Dedifferentiated amniotic fluid mesenchymal stem cell (primary cell): ENCODE results near the gene SCAMP5.

Experiments used
- DNase-seq: peaks from one replicate; pipeline ENCODE4 v3.0.0-alpha.2; 2016; ENCODE audit errors: extremely low spot score

SCAMP5 gene

DNA sequence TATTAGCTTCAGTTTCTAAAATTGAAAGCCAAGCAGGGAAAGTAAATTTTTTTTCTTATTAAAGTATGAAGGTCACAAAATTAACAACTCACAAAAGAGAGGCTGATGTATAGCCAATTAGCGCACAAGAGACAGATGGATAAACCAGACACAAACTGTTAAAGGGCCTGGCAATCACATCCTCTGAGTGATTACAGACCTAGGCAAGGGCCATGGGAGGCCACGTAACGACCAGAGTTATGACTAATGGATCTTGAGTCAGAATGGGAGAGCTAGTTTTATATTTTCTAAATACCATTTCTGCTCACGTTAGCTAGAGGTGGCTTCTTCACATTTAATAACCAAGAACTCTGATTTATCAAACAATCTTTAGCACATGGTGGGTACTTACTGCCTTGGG, 17.8 kb upstream of the SCAMP5 start:
- DNase-seq, result no peak

DNA sequence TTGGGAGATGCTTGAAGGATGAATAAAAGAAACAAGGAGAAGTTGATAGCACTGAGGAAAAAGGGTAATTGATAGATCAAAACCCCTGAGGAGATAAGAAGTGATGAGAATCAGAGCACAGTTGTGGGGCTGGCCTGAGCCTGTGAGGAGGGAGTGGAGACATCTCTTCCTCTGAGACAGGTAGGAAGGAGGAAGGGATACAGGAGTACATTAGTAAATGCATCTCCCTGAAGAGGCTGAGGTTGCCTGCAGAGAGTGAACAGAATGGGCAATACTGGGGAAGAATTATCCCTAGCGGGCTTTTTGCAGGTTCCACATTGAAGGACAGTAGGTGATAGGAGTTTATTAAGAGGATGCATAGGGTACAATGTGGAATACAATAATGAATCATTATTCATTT, 17.3 kb upstream of the SCAMP5 start:
- DNase-seq, result no peak

DNA sequence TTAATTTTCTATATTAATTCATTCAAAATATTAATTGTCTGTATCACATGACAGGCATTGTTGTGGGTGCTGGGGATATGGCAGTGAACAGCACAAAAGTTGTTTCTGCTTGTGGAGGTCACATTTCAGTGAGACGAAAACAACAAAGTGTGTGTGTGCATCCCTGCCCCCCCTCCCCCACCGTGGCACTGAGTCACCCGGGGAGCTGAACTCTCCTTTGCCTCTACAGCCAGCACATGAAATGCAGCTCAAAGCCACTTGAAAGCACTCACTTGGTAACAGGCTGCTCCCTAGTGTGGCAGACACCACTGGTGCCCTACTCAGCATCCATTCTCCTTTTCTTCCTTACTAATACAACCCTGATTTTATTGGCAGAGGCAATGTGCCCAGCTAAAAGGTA, 16.9 kb upstream of the SCAMP5 start:
- no peak for DNase-seq

DNA sequence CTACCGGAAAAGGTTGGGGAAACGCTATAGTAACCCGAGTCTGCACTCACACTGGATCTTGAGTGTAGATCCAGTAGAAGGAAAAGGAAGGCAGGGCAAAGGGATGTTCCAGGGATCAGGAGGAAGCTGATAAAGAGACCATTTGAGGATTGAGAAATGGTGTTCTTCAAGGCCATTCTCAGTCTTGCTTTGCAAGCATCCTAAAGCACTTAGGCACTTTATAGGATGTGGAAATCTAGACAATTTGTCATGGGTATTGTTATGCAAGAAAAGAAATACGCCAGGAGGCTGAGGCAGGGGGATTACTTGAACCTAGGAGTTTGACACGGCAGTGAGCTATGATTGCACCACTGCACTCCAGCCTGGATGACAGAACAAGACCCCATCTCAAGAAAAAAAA, 13.2 kb upstream of the SCAMP5 start:
- DNase-seq, result no peak

DNA sequence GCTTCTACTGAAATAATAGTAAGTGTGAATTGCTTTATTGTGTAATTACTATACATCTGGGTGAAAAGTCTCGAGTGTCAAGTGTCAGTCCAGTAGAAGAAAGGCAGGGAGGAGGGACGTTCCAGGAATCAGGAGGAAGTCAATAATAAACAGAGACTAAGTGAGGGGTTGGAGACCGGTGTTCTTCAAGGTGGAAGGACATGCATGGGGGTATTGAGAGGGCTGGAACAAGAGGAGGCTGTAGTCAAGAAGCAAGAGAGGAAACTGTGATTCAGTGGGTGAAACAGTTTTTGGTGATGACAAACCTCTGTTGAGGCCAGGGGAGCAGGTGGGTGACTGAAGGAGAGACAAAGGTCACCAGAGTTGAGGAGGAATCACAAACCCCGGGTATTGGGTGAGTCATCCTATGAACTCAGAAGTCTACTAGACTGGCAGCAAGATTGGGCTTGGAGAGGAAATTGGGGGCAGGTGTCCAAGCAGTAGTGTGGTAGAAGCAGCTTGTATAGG, 11.6 kb upstream of the SCAMP5 start:
- no peak for DNase-seq

DNA sequence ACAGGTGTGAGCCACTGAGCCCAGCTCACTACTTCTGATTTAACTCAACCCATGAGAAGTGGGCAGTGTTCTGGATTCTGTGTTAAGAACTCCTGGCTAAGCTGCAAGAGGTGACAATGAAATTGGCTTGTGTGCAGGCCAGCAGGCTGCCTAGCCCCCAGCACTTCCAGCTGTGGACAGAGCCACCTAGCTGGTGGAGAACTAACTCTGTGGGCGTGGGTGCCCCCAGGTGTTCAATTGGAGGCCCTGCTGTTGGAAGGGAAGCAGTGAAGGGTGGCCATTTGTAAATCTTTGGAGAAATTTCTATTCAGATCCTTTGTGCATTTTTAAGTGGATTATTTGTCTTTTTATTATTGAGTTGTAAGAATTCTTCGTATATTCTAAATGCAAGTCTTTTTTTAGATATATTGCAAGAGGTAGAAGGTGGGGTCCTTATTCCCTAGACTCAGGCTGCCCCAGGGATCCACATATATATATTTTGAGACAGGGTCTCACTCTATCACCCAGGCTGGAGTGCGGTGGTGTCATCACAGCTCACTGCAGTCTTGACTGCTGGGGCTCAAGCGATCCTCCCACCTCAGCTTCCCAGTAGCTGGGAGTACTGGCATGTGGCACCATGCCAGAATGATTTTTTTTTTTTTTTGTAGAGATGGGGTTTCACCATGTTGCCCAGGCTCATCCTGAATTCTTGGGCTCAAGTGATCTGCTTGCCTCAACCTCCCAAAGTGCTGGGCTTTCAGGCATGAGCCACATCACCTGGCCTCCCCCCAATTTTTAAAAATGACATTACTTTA, 7.2 kb upstream of the SCAMP5 start:
- no peak for DNase-seq

DNA sequence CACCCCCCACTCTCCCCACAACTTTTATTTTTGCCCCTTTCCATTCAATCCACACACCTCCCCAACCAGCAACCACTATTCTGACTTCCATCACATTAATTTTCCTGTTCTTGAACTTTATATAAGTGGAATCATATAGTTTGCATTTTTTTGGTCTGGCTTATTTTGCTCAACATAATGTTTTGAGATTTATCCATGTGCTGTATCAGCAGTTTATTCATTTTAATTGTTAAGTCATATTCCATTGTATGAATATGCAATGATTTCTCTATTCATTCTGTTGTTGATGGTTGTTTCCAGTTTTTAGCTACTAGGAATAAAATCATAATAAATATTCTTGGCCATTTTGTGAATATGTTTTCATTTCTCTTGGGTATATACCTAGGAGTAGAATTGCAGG, 5.8 kb upstream of the SCAMP5 start:
- no peak for DNase-seq

DNA sequence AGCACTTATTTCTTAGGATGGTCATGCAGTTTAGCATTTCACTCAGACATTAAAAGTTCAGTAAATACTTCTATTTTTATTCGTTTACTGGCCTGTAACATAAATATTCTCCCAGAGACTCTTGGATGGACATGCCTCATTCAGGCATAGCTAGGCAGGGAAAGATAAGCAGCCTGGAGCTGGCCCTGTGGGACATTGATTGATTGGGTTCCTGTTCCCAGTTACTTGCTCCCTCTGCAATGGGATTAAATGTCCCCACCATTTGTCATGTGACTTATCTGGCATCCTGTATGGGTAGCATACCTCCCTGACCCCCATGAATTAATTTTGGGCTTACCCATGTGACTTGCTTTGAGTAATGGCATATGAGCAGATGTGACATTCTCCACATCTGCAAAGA, 2.7 kb upstream of the SCAMP5 start:
- no peak for DNase-seq

DNA sequence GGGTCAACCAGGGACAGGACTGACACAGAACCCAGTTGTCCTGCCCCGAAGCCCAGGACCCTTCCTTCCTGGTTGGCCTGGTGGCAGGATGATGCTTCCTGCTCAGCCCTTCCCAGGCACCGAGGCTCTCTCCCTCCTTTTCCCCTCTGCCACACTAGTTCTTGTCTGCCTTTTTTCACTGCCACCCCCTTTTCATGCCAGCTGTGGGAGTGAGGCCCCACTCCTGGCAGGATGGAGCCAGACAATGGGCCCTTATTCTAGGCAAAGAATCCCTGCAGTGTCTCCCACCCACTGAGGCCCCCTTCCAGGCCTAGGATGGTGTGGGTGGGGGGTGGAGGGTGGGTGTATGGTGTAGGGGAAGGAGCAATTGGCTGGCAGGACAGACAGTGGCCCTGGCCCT, 1.1 kb upstream of the SCAMP5 start:
- DNase-seq, result no peak

DNA sequence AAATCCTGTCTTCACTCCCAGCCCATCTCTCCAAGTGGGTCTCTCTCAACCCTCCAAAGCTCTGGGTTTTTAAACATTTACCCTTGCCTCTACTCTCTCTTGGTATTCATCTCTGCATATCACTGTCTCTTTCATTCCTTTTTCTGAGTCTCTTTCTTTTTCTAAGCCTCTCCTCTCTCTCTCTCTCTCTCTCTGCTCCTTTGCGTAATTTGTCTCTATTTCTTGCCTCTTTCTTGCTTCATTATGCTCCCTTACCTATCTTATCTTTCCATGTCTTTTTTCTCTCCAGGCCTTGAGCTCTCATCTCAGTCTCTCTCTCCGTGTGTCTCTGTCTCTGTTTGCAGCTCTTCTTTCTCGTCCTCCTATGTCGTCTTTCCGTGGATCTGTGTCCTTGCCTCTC, 678 bp upstream of the SCAMP5 start:
- no peak for DNase-seq

DNA sequence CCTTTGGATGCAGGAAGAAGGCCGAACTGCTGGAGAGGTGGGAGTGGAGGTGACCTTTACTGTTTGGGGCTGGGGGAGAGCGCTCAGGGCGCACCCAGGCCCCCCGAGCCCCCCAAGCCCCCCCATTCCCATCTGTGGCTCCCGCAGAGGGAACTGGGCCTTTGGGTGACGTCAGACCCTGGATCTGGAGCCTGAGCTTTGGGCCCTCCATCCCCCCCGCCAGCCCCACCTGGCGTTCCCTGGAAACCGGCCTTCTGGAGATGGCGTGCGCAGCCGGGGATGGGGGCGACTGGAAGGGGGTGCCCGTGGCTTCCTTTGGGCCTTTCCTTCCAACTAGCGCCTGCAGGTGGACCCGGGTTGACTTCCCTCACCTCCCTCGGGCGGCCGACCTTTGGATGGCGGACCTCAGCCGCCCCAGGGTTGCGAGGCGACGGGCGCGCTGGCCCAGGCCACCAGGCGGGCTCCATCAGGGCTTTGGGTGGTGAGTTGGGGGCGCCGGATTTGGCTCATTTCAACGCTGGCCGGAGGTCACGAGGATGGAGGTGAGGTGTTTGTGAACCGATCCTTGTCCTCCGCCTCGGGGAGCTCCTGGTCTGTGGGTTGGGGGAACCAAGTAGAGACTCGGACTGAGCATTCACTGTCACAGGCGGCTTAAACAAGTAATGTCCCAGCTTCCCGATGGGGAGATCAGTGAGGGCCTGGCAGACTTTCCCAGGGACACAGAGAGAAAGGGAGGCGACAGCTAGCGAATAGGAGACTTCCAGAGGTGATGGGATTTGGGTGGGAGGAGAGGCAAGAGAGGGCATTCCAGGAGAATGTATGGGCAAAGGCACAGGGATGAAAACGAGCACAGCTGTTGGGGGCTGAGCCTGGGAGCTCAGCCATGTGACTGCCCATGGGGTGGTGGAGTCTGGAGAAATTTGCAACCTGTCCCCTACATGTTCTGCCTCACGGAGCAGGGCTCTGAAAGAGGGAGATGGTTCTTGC, 709 bp downstream of the SCAMP5 start:
- DNase-seq, result no peak

DNA sequence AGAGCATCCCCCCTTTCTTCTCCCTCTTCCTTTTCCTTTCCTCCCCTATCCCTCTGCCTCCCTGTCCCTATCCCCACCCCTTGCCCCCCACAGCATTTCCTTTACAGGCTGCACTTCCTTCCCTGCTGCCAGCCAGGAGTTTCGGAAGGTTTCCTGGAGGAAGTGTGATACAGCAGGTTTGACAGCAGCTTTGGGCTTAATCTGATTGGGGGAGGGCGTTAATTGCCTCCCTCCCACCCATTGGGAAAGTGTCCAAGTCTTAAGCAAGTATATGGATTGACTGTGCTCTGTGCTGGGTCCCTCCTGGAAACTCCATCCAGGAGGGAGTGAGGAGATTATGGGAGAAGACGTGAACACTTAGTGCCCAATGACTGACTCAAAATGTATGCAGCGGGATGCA, 1.8 kb downstream of the SCAMP5 start:
- no peak for DNase-seq

DNA sequence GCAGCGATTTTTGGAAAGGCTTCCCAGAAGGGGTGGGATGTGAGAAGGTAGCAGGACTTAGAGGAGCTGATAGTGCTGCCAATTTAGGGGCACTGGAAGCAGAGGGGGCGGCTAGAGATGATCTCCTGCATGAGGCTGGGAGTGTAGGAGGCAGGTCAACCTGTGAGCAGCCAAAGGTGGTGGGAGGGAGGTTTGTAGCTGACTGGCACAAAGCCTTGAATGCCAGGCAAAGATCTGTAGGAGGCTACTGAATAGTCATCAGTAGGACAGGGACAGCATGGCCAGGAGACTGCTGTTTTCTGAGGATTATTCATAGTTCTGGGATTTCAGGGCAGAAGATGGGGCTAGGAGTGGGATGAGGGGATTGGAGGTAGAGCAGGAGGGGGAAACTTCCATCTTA, 2.2 kb downstream of the SCAMP5 start:
- DNase-seq, result no peak

DNA sequence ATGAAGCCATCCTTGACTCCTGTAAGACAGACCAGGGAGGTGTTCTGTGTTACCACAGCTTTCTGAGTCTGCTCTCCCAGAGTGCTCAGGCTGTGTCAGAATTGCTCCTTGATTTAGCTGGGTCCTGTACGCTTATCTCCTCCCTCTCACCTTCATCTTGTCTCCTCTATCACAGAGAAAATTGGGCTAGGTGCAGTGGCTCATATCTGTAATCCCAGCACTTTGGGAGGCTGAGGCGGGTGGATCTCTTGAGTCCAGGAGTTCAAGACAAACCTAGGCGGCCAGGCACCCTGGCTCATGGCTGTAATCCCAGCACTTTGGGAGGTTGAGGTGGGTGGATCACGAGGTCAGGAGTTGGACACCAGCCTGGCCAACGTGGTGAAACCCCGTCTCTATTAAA, 5.9 kb downstream of the SCAMP5 start:
- DNase-seq, result no peak

DNA sequence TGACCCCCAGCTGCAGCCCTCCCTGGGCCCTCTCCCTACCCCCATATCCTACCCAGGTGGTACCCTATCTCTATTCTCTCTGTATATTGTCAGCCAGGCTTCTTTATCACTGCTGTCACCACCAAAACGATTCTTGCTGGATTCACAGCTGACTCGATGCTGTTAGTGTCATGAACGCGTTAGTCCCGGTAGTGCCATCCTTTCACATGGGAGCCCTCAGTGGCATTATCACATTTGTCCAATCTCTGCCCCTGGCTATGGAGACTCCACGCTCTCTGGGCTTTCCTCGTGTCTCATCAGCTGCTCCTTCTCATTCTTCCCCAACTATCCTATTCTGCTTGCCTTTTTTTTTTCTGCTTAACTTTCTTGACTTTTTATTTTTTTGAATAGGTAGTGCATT, 7.0 kb downstream of the SCAMP5 start:
- no peak for DNase-seq

DNA sequence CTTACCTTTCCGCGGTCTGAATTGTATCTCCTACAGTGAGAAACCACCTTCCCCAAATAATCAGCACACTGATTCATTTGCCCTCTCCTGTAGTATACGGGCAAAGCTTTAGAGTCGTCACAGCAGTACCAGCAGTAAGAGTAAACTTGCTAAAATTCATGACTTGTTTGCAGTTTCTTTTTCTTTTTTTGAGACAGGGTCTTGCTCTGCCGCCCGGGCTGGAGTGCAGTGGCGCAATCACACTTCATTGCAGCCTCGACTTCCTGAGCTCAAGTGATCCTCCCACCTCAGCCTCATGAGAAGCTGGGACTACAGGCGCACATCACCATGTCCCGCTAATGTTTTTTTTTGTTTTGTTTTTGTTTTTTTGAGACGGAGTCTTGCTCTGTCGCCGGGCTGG, 11.9 kb downstream of the SCAMP5 start:
- DNase-seq, result no peak

DNA sequence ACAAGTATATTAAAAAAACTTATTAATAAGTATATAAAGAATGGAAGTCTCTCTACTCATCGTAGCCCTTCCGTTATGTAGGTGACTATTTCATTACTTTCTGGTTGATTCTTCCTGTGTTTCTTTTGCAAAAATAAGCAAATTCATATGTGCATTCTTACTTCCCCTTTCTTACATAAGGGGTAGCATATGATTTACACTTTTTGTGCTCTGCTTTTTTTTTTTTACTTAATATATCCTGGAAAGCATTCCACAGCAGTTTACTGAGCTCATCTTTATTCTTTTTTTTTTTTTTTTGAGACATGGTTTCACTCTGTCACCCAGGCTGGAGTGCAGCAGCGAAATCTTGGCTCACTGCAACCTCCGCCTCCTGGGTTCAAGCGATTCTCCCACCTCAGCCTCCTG, 12.9 kb downstream of the SCAMP5 start:
- no peak for DNase-seq

DNA sequence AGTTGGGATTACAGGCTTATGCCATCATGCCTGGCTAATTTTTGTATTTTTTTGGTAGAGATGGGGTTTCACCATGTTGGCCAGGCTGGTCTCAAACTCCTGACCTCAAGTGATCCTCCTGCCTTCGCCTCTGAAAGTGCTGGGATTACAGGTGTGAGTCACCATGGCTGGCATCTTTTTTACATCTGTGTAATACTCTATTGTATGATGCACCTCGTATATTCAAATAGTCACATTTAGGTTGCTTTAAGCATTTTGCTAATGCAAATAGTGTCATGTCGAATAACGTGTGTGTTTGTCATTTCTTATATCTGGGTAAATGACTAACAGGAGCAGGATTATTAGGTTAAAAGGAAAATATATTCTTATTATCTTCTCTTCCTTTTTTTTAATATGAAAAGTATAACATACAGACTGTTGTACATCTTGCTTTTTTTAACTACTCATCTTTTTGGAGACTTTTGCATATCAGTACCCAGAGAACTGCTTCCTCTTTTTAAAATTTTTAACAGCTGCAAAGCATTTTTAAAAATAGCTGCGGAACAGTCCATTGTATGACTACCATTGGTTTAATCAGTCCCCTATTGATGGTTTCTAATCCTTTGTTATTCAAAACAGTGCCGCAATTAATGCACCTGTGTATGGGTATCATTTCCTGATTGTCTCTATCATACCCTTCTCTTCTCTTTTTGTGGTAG, 13.4 kb downstream of the SCAMP5 start:
- no peak for DNase-seq

DNA sequence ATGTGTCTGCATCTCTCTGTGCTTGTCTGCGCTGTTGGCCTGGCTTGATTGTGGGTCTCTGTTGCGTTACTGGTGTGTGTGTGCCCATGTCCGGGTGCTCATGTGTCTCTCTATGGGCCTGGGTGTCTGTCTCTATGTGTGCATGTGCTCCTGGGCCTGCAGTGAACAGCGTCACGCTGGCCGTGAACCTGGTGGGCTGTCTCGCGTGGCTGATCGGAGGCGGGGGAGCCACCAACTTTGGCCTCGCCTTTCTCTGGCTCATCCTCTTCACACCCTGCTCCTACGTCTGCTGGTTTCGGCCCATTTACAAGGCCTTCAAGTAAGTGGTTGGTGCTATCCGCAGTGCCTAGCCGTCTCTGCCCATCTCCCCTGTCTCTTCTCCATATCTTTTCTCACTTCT, 21.1 kb downstream of the SCAMP5 start:
- DNase-seq, result no peak

DNA sequence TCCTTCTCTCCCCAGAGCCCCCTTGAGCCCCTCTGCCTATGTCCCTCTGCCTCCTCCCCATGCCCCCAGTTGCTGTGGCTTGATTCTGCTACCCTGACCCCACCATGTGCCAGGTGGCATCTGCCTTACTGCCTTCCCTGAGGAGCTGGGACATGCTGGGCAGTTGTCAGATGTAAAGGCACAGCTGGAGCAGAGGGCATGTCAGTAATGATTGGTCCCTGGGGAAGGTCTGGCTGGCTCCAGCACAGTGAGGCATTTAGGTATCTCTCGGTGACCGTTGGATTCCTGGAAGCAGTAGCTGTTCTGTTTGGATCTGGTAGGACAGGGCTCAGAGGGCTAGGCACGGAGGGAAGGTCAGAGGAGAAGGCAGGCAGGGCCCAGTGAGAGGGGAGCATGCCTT, 24.6 kb downstream of the SCAMP5 start:
- no peak for DNase-seq

DNA sequence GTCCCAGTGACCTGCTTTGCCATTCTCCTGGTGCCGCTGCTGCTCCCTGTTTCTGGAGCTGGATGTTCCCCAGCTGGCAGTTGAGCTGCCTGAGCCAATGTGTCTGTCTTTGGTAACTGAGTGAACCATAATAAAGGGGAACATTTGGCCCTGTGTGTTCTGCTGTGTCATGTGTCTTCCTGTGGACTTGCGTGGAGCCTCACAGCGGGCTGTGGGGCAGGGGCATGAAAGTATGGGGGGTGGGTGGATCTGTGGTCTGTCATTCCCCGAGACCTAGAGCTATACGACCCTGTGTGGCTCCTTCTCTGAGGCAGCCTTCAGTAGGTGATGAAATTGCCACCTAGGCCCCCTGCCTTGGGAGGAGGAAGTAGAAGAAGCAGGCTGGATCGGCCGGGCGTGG, 26.0 kb downstream of the SCAMP5 start:
- no peak for DNase-seq

DNA sequence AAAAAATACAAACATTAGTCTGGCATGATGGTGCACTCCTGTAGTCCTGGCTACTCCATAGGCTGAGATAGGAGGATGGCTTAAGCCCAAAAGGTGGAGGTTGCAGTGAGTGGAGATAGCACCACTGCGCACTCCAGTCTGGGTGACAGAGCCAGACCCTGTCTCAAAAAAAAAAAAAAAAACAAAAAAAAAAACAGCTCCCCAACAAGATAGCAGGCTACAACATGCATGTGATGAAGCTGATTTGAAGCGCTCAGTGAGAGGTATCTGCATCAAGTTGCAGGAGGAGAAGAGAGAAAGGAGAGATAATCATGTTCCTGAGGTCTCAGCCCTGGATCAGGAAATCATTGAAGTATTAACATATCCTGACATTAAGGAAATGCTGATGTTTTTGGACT, 27.4 kb downstream of the SCAMP5 start:
- no peak for DNase-seq
